Activated CD4-positive, alpha-beta T cell treated with anti-CD3 and anti-CD28 coated beads, Interleukin-2, amount 10 ng/mL, durations not matched to agents 24 days and 14 days (primary cell): Measurements from ENCODE around the gene F10. TPM values are rescaled to one million over a fixed set of nuclear protein-coding genes. Genes with fewer than 3 reads are reported as not detected.
"Not testable (repeated sequence)": the region's sequence is repeated elsewhere in the genome, so short reads cannot be mapped to it uniquely, and the experiment has no call there.

Experiments used
- DNase-seq: peaks from one replicate; pipeline ENCODE4 v3.0.0; 2022
- H3K27ac Mint-ChIP-seq: one replicate; pipeline ENCODE4 v1.8.0; 2022; ENCODE audit warnings: mild to moderate bottlenecking, mixed read lengths
- H3K27me3 Mint-ChIP-seq: one replicate; pipeline ENCODE4 v1.8.0; 2022; ENCODE audit warnings: mixed read lengths
- H3K36me3 Mint-ChIP-seq: one replicate; pipeline ENCODE4 v1.8.0; 2022; ENCODE audit warnings: low read depth, mild to moderate bottlenecking, mixed read lengths
- H3K4me1 Mint-ChIP-seq: one replicate; pipeline ENCODE4 v1.8.0; 2021; ENCODE audit warnings: mixed read lengths
- H3K4me3 Mint-ChIP-seq: one replicate; pipeline ENCODE4 v1.8.0; 2022; ENCODE audit warnings: mild to moderate bottlenecking, moderate library complexity, mixed read lengths
- H3K9me3 Mint-ChIP-seq: one replicate; pipeline ENCODE4 v1.8.0; 2021; ENCODE audit warnings: mixed read lengths
- intact Hi-C: fragments of 100-400 bp; cut with micrococcal nuclease; formaldehyde crosslinking; loops from one replicate; pipeline ENCODE4 v1.15.1; 2023
- total RNA-seq: library from RNA; stranded (reverse); gene quantifications from 2 replicates; pipeline ENCODE4 v1.2.3, GENCODE V29; 2022

Gene F10
- total RNA-seq, 1 donor from 2014 or later: not detected

DNA sequence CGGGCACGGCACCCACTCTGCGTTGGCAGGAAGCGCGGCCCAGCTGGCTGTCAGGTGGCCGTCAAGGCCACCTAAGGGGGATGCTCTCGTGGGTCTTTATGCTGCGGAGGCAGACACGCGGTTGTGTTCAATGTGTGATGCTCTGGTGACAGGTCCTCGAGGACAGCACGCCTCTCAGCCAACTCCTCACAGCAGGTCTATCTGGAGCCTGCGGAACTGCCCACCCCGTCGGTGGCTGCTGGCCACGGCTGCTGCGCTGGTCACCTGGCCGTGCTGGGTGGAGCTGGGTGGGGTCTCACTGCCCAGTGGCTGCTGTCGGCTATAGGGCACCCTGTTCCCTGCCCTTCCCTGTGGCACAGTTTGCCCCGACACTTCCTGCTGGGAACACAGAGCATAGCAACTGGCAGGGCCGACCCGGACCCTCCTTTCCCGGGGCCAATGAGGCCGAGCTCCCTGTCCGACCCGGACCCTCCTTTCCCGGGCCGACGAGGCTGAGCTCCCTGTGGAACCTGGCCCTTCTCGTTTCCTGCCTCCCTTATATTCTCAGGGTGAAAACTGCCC, 31.3 kb upstream of the F10 start:
- no peak for DNase-seq
- Mint-ChIP-seq H3K27ac (no peak overlapping the region), H3K4me1 (no peaks in the 10 kb centered on the region), H3K27me3 (no peaks in the 10 kb centered on the region), H3K9me3 (no peaks in the 10 kb centered on the region), H3K4me3 (no peak overlapping the region), H3K36me3 (no peaks in the 10 kb centered on the region)
- intact Hi-C loops: no loop called here

GRCh38 chr13:113091891-113092775, 30.5 kb upstream of the F10 start:
- Mint-ChIP-seq H3K4me3 (no peak overlapping the region), H3K9me3 (no peaks in the 10 kb centered on the region), H3K27ac (no peak overlapping the region), H3K27me3 (no peaks in the 10 kb centered on the region), H3K36me3 (no peaks in the 10 kb centered on the region), H3K4me1 (no peaks in the 10 kb centered on the region)
- intact Hi-C loops: no loop called here
- DNase-seq: no peak

GRCh38 chr13:113092776-113093579, 29.6 kb upstream of the F10 start:
- Mint-ChIP-seq H3K27me3 (no peaks in the 10 kb centered on the region), H3K9me3 (no peaks in the 10 kb centered on the region), H3K4me1 (no peaks in the 10 kb centered on the region), H3K36me3 (no peaks in the 10 kb centered on the region), H3K27ac (no peak overlapping the region), H3K4me3 (no peak overlapping the region)
- intact Hi-C loops: no loop called here
- DNase-seq: no peak

- H3K9me3 Mint-ChIP-seq: no peaks in the 10 kb centered on the region
- H3K4me1 Mint-ChIP-seq: no peaks in the 10 kb centered on the region
- intact Hi-C loops: no loop called here
- H3K27me3 Mint-ChIP-seq: no peaks in the 10 kb centered on the region
- no peaks in the 10 kb centered on the region for H3K36me3 Mint-ChIP-seq
- no peak for DNase-seq
- H3K4me3 Mint-ChIP-seq: no peak overlapping the region
- H3K27ac Mint-ChIP-seq: no peak overlapping the region
Observed at GRCh38 chr13:113093580-113094409, 28.8 kb upstream of the F10 start.

- Mint-ChIP-seq H3K27ac (no peak overlapping the region), H3K4me1 (no peaks in the 10 kb centered on the region), H3K36me3 (no peaks in the 10 kb centered on the region), H3K27me3 (no peaks in the 10 kb centered on the region), H3K4me3 (no peak overlapping the region), H3K9me3 (no peaks in the 10 kb centered on the region)
- DNase-seq: no peak
- intact Hi-C loops: no loop called here
Observed at GRCh38 chr13:113094410-113094800, 28.2 kb upstream of the F10 start.

DNA sequence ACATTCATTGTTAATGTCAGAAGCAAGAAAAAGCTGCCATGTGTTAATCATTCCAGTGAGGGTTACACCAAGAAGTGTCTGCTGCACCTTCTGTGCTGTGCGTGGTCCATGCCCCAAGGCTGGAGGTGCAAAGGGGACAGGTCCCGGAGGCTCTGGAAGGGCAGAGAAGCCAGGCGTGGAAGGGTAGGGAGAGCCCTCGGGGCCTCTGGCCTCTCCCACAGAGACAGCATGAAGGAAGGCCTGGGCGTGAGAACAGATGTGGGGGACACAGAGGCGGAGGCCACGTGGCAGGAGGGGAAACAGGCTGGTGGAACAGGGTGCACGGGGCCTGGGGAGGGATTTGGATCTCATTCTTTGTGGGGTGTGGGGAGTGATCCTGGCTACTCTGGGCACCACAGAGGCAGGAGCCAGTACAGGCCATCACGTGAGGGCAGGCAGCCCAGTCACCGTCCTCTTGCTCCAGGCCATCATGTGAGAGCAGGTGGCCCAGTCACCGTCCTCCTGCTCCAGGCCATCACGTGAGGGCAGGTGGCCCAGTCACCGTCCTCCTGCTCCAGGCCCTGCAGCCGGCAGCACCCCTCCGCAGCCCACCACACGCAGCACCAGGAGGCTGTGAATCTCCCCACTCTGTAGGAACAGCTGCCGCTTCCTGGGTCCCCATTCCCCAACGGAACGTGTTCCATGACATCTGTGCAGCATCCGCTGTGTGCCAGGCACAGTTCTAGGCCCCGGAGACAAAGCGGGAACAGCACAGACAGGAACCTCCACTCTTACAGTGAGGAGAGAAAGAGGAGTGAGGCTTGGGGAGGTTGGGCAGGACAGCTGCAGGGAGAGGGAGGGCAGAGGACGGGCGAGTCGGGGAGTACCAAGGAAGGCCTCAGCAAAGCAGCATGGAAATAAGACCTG, 27.2 kb upstream of the F10 start:
- intact Hi-C loops: no loop called here
- H3K4me1 Mint-ChIP-seq: no peaks in the 10 kb centered on the region
- H3K4me3 Mint-ChIP-seq: no peak overlapping the region
- H3K9me3 Mint-ChIP-seq: no peaks in the 10 kb centered on the region
- no peak for DNase-seq
- no peak overlapping the region for H3K27ac Mint-ChIP-seq
- no peaks in the 10 kb centered on the region for H3K27me3 Mint-ChIP-seq
- no peaks in the 10 kb centered on the region for H3K36me3 Mint-ChIP-seq

- no peak for DNase-seq
- intact Hi-C loops: no loop called here
- Mint-ChIP-seq H3K9me3 (no peaks in the 10 kb centered on the region), H3K27me3 (no peaks in the 10 kb centered on the region), H3K4me3 (no peak overlapping the region), H3K4me1 (no peaks in the 10 kb centered on the region), H3K27ac (no peak overlapping the region), H3K36me3 (no peaks in the 10 kb centered on the region)
Observed at GRCh38 chr13:113096052-113096744, 26.4 kb upstream of the F10 start.

DNA sequence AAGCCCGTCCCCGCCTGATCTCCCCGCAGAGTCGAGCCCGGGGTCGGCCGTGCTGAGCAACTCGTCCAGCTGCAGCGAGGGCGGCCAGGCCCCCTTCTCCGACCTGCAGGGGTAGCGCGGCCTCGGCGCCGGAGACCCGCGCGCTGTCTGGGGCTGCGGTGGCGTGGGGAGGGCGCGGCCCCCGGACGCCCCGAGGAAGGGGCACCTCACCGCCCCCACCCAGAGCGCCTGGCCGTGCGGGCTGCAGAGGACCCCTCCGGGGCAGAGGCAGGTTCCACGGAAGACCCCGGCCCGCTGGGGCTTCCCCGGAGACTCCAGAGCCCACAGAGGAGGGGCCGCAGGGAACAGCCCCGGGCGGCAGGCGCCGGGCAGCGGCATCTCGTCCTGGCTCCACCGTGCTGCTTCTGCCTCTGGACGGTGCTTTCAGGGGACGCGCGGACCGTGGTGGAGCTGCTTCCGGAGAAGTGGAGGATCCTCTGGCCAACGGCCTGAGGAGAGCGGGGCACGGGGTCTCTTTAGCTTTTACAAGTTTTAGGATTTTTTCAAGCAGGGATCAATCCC, 25.8 kb upstream of the F10 start:
- Mint-ChIP-seq H3K27ac (no peak overlapping the region), H3K4me3 (no peak overlapping the region), H3K9me3 (no peaks in the 10 kb centered on the region), H3K4me1 (no peaks in the 10 kb centered on the region), H3K27me3 (peaks cover 1% of the 10 kb centered on the region), H3K36me3 (no peaks in the 10 kb centered on the region)
- intact Hi-C loops: no loop called here
- no peak for DNase-seq

- intact Hi-C loops: no loop called here
- no peak overlapping the region for H3K27ac Mint-ChIP-seq
- H3K36me3 Mint-ChIP-seq: no peaks in the 10 kb centered on the region
- no peak for DNase-seq
- H3K9me3 Mint-ChIP-seq: no peaks in the 10 kb centered on the region
- H3K27me3 Mint-ChIP-seq: peaks cover 1% of the 10 kb centered on the region
- no peak overlapping the region for H3K4me3 Mint-ChIP-seq
- H3K4me1 Mint-ChIP-seq: no peaks in the 10 kb centered on the region
Observed at GRCh38 chr13:113097651-113098050, 24.9 kb upstream of the F10 start.

DNA sequence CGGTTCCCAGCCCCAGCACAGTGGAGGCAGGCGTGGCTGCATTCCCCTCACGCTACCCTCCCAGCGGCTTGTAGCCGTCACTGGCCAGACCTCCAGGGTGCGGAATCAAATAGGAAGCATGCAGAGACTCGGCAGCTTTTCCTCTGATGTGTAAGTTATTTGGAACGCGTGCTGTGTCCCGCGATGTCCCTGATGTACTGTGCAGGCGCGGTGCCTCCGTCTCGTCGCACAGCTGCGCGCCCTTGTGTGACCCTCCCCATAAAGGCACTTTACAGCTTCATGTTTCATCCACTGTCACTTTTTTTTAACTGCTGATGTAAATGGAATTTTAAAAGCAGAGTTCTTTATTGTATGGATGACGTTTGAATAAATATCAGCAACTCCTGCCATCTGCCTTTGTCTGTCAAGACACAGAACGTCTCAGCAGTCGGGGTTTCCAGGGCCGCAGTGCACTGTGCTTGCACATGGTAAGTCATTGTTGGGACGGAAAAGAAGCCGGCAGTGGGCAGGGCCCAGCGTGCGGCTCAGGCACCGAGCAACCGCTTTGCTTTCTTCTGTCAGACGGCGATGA, 24.4 kb upstream of the F10 start:
- H3K4me3 Mint-ChIP-seq: no peak overlapping the region
- no peaks in the 10 kb centered on the region for H3K4me1 Mint-ChIP-seq
- no peaks in the 10 kb centered on the region for H3K9me3 Mint-ChIP-seq
- intact Hi-C loops: no loop called here
- no peaks in the 10 kb centered on the region for H3K36me3 Mint-ChIP-seq
- no peak overlapping the region for H3K27ac Mint-ChIP-seq
- peaks cover 1% of the 10 kb centered on the region for H3K27me3 Mint-ChIP-seq
- DNase-seq: no peak

GRCh38 chr13:113099142-113099541, 23.5 kb upstream of the F10 start:
- no peaks in the 10 kb centered on the region for H3K36me3 Mint-ChIP-seq
- H3K27me3 Mint-ChIP-seq: peaks cover 1% of the 10 kb centered on the region
- H3K27ac Mint-ChIP-seq: no peak overlapping the region
- intact Hi-C loops: no loop called here
- no peak for DNase-seq
- H3K9me3 Mint-ChIP-seq: no peaks in the 10 kb centered on the region
- no peak overlapping the region for H3K4me3 Mint-ChIP-seq
- H3K4me1 Mint-ChIP-seq: no peaks in the 10 kb centered on the region

GRCh38 chr13:113102302-113102701, 20.3 kb upstream of the F10 start:
- H3K27ac Mint-ChIP-seq, intact Hi-C loops, DNase-seq, H3K4me3 Mint-ChIP-seq, H3K4me1 Mint-ChIP-seq, H3K27me3 Mint-ChIP-seq, H3K36me3 Mint-ChIP-seq, H3K9me3 Mint-ChIP-seq: not testable (repeated sequence)
